ENCODE data around the gene DIS3L2.

- no peak for TF ChIP-seq CTCF (IDR thresholded peaks at IDR 0.05)
- no peak for TF ChIP-seq POLR2A (IDR thresholded peaks at IDR 0.05)
Observed at GRCh38 chr2:232291343-232291742, 329.8 kb downstream of the DIS3L2 start.
